GM23338 (cell line): ENCODE results near the gene TBC1D19. TPM values are rescaled to one million over a fixed set of nuclear protein-coding genes. Genes with fewer than 3 reads are reported as not detected.

Experiments used
- ATAC-seq: fragments of 200-7000 bp; cut with Tn5 transposase; 3 replicates; pipeline ENCODE4 v1.9.1; 2020
- DNase-seq: peaks from one replicate; pipeline ENCODE4 v3.0.0-alpha.2; 2015; ENCODE audit warnings: low spot score
- H2AFZ ChIP-seq: fragments of 200-600 bp; sonication (generic); 2 replicates; pipeline ENCODE4 v1.8.0; 2016; ENCODE audit warnings: antibody characterized with exemption, mild to moderate bottlenecking, moderate library complexity
- H3F3A ChIP-seq: fragments of 200-600 bp; sonication (generic); replicated peaks from 2 replicates; pipeline ENCODE4 v1.8.0; 2017; ENCODE audit warnings: antibody characterized with exemption, mixed run types, low read depth
- H3K27ac ChIP-seq: fragments of 200-600 bp; sonication (generic); 2 replicates; pipeline ENCODE4 v1.6.1; 2016; ENCODE audit warnings: low read depth
- H3K27me3 ChIP-seq: fragments of 200-600 bp; sonication (generic); 2 replicates; pipeline ENCODE4 v1.8.0; 2016; ENCODE audit warnings: mild to moderate bottlenecking, mixed run types, moderate library complexity; ENCODE audit not compliant: insufficient read depth
- H3K36me3 ChIP-seq: fragments of 200-600 bp; sonication (generic); 2 replicates; pipeline ENCODE4 v1.8.0; 2016; ENCODE audit warnings: mild to moderate bottlenecking; ENCODE audit not compliant: insufficient read depth
- H3K4me1 ChIP-seq: fragments of 200-600 bp; sonication (generic); 2 replicates; pipeline ENCODE4 v1.8.0; 2016; ENCODE audit warnings: mild to moderate bottlenecking, moderate library complexity; ENCODE audit not compliant: insufficient read depth
- H3K4me2 ChIP-seq: fragments of 200-600 bp; sonication (generic); 2 replicates; pipeline ENCODE4 v1.7.1; 2017; ENCODE audit warnings: mixed run types
- H3K4me3 ChIP-seq: fragments of 200-600 bp; sonication (generic); 2 replicates; pipeline ENCODE4 v1.6.1; 2016; ENCODE audit warnings: mixed run types
- H3K79me2 ChIP-seq: fragments of 200-600 bp; sonication (generic); replicated peaks from 2 replicates; pipeline ENCODE4 v1.8.0; 2017; ENCODE audit warnings: mild to moderate bottlenecking; ENCODE audit not compliant: insufficient read depth
- H3K9me2 ChIP-seq: fragments of 200-600 bp; sonication (generic); 2 replicates; pipeline ENCODE4 v1.8.0; 2017; ENCODE audit not compliant: insufficient read depth
- H4K20me1 ChIP-seq: fragments of 200-600 bp; sonication (generic); replicated peaks from 2 replicates; pipeline ENCODE4 v1.8.0; 2017; ENCODE audit warnings: mild to moderate bottlenecking; ENCODE audit not compliant: insufficient read depth
- H3K27ac Mint-ChIP-seq: 2 replicates; pipeline ENCODE4 v1.8.0; 2020; ENCODE audit warnings: inconsistent platforms, mild to moderate bottlenecking, moderate library complexity, mixed read lengths
- H3K27me3 Mint-ChIP-seq: 3 replicates; pipeline ENCODE4 v1.8.0; 2022; ENCODE audit warnings: low read depth, mild to moderate bottlenecking, moderate library complexity, mixed read lengths, inconsistent platforms; ENCODE audit not compliant: insufficient read depth, poor library complexity
- H3K36me3 Mint-ChIP-seq: 3 replicates; pipeline ENCODE4 v1.8.0; 2021; ENCODE audit warnings: low read depth, mild to moderate bottlenecking, inconsistent platforms, moderate library complexity, mixed read lengths
- H3K4me1 Mint-ChIP-seq: 3 replicates; pipeline ENCODE4 v1.8.0; 2020; ENCODE audit warnings: mild to moderate bottlenecking, inconsistent platforms, mixed read lengths
- H3K4me3 Mint-ChIP-seq: 3 replicates; pipeline ENCODE4 v1.8.0; 2021; ENCODE audit warnings: moderate library complexity, mild to moderate bottlenecking, inconsistent platforms, mixed read lengths
- H3K9me3 Mint-ChIP-seq: 3 replicates; pipeline ENCODE4 v1.8.0; 2020; ENCODE audit warnings: moderate library complexity, mild to moderate bottlenecking, inconsistent platforms, mixed read lengths
- CREB1 ChIP-seq: fragments of 250-450 bp; sonication (Bioruptor Pico); IDR thresholded peaks from 2 replicates; pipeline ENCODE4 v1.5.0; 2020; ENCODE audit warnings: low read depth, mild to moderate bottlenecking, moderate library complexity
- CTCF ChIP-seq, 2 experiments: fragments of 200-600 bp in 1 of 2; sonication (generic) in 1 of 2; conservative IDR thresholded peaks; 2 replicates each; pipeline versions ENCODE4 v1.5.1 to v1.6.1; 2016 to 2017; ENCODE audit warnings: antibody characterized with exemption in 2 of 2, low read depth in 2 of 2, mild to moderate bottlenecking in 2 of 2, moderate library complexity in 1 of 2
- ETS1 ChIP-seq: IDR thresholded peaks from 2 replicates; pipeline ENCODE4 v1.6.1; 2016; ENCODE audit warnings: antibody characterized with exemption
- EZH2 ChIP-seq: fragments of 200-600 bp; sonication (generic); IDR thresholded peaks from one replicate; pipeline ENCODE4 v1.8.0; 2017; ENCODE audit warnings: antibody characterized with exemption, mild to moderate bottlenecking, low read depth; ENCODE audit not compliant: unreplicated experiment
- EZH2phosphoT487 ChIP-seq: fragments of 200-600 bp; sonication (generic); IDR thresholded peaks from one replicate; pipeline ENCODE4 v1.8.1; 2018; ENCODE audit warnings: antibody characterized with exemption; ENCODE audit not compliant: unreplicated experiment
- JUNB ChIP-seq: IDR thresholded peaks from one replicate; pipeline ENCODE4 v1.6.1; 2016; ENCODE audit warnings: antibody characterized with exemption; ENCODE audit not compliant: unreplicated experiment
- NANOG ChIP-seq: IDR thresholded peaks from 2 replicates; pipeline ENCODE4 v1.6.1; 2016; ENCODE audit warnings: antibody characterized with exemption, borderline replicate concordance
- POLR2AphosphoS5 ChIP-seq: IDR thresholded peaks from 2 replicates; pipeline ENCODE4 v1.6.1; 2016; ENCODE audit warnings: antibody characterized with exemption, low read depth
- STAT1 ChIP-seq: IDR thresholded peaks from one replicate; pipeline ENCODE4 v1.6.1; 2016; ENCODE audit warnings: antibody characterized with exemption; ENCODE audit not compliant: unreplicated experiment
- ZNF114 ChIP-seq: fragments of 250-450 bp; sonication (Bioruptor Pico); IDR thresholded peaks from 2 replicates; pipeline ENCODE4 v1.5.0; 2020; ENCODE audit warnings: mild to moderate bottlenecking, moderate library complexity
- ZNF331 ChIP-seq: fragments of 250-450 bp; sonication (Bioruptor Pico); IDR thresholded peaks from 2 replicates; pipeline ENCODE4 v1.5.0; 2020; ENCODE audit warnings: low read depth, mild to moderate bottlenecking, moderate library complexity
- polyA plus RNA-seq: library from polyadenylated mRNA; unstranded; fragments of >200 nt; fragmentation: Nextera tagmentation; extraction: Ambion mirVana; gene quantifications from 2 replicates; pipeline ENCODE4 v1.2.1, GENCODE V29; 2016
- total RNA-seq: library from RNA; depleted of rRNA; stranded (reverse); fragments of >200 nt; shearing (Covaris generic); gene quantifications from 2 replicates; pipeline ENCODE4 v1.2.3, GENCODE V29; 2014
- TF ChIP-seq, protein P1 (sequence below): fragments of 250-450 bp; sonication (Bioruptor Pico); IDR thresholded peaks from 2 replicates; pipeline ENCODE4 v1.5.0; 2020; ENCODE audit warnings: mild to moderate bottlenecking, moderate library complexity
- TF ChIP-seq, protein P2 (sequence below): IDR thresholded peaks from one replicate; pipeline ENCODE4 v1.6.1; 2018; ENCODE audit warnings: antibody characterized with exemption; ENCODE audit not compliant: unreplicated experiment

TBC1D19 gene
- total and polyA plus RNA-seq, 2 experiments from 2014 or later, result 1.9 to 4.3 TPM

- no peak overlapping the region for H3K27ac ChIP-seq
- DNase-seq (no peak), ATAC-seq (no peak)
- Mint-ChIP-seq H3K27ac (no peak overlapping the region), H3K4me3 (no peak overlapping the region), H3K9me3 (no peaks in the 10 kb centered on the region), H3K36me3 (no peaks in the 10 kb centered on the region), H3K4me1 (no peaks in the 10 kb centered on the region), H3K27me3 (no peaks in the 10 kb centered on the region)
- no peaks in the 10 kb centered on the region for H3K36me3 ChIP-seq
- H3K27me3 ChIP-seq, result no peaks in the 10 kb centered on the region
- no peak overlapping the region for H3K4me2 ChIP-seq
- TF ChIP-seq ZNF114 (CRISPR knock-in tag) (no peak), STAT1 (no peak), EZH2 (no peak), CTCF (conservative IDR thresholded peaks at IDR 0.05; ENCODE audit: low read depth in 2 of 2) (no peak), POLR2AphosphoS5 (no peak), EZH2phosphoT487 (no peak), ETS1 (no peak), JUNB (no peak), NANOG (no peak), CREB1 (no peak), ZNF331 (CRISPR knock-in tag) (no peak)
- TF ChIP-seq, protein P1, sequence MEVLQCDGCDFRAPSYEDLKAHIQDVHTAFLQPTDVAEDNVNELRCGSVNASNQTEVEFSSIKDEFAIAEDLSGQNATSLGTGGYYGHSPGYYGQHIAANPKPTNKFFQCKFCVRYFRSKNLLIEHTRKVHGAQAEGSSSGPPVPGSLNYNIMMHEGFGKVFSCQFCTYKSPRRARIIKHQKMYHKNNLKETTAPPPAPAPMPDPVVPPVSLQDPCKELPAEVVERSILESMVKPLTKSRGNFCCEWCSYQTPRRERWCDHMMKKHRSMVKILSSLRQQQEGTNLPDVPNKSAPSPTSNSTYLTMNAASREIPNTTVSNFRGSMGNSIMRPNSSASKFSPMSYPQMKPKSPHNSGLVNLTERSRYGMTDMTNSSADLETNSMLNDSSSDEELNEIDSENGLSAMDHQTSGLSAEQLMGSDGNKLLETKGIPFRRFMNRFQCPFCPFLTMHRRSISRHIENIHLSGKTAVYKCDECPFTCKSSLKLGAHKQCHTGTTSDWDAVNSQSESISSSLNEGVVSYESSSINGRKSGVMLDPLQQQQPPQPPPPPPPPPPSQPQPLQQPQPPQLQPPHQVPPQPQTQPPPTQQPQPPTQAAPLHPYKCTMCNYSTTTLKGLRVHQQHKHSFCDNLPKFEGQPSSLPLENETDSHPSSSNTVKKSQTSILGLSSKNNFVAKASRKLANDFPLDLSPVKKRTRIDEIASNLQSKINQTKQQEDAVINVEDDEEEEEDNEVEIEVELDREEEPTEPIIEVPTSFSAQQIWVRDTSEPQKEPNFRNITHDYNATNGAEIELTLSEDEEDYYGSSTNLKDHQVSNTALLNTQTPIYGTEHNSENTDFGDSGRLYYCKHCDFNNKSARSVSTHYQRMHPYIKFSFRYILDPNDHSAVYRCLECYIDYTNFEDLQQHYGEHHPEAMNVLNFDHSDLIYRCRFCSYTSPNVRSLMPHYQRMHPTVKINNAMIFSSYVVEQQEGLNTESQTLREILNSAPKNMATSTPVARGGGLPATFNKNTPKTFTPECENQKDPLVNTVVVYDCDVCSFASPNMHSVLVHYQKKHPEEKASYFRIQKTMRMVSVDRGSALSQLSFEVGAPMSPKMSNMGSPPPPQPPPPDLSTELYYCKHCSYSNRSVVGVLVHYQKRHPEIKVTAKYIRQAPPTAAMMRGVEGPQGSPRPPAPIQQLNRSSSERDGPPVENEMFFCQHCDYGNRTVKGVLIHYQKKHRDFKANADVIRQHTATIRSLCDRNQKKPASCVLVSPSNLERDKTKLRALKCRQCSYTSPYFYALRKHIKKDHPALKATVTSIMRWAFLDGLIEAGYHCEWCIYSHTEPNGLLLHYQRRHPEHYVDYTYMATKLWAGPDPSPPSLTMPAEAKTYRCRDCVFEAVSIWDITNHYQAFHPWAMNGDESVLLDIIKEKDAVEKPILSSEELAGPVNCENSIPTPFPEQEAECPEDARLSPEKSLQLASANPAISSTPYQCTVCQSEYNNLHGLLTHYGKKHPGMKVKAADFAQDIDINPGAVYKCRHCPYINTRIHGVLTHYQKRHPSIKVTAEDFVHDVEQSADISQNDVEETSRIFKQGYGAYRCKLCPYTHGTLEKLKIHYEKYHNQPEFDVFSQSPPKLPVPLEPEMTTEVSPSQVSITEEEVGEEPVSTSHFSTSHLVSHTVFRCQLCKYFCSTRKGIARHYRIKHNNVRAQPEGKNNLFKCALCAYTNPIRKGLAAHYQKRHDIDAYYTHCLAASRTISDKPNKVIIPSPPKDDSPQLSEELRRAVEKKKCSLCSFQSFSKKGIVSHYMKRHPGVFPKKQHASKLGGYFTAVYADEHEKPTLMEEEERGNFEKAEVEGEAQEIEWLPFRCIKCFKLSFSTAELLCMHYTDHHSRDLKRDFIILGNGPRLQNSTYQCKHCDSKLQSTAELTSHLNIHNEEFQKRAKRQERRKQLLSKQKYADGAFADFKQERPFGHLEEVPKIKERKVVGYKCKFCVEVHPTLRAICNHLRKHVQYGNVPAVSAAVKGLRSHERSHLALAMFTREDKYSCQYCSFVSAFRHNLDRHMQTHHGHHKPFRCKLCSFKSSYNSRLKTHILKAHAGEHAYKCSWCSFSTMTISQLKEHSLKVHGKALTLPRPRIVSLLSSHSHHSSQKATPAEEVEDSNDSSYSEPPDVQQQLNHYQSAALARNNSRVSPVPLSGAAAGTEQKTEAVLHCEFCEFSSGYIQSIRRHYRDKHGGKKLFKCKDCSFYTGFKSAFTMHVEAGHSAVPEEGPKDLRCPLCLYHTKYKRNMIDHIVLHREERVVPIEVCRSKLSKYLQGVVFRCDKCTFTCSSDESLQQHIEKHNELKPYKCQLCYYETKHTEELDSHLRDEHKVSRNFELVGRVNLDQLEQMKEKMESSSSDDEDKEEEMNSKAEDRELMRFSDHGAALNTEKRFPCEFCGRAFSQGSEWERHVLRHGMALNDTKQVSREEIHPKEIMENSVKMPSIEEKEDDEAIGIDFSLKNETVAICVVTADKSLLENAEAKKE (CRISPR knock-in tag), result no peak
- TF ChIP-seq, protein P2, sequence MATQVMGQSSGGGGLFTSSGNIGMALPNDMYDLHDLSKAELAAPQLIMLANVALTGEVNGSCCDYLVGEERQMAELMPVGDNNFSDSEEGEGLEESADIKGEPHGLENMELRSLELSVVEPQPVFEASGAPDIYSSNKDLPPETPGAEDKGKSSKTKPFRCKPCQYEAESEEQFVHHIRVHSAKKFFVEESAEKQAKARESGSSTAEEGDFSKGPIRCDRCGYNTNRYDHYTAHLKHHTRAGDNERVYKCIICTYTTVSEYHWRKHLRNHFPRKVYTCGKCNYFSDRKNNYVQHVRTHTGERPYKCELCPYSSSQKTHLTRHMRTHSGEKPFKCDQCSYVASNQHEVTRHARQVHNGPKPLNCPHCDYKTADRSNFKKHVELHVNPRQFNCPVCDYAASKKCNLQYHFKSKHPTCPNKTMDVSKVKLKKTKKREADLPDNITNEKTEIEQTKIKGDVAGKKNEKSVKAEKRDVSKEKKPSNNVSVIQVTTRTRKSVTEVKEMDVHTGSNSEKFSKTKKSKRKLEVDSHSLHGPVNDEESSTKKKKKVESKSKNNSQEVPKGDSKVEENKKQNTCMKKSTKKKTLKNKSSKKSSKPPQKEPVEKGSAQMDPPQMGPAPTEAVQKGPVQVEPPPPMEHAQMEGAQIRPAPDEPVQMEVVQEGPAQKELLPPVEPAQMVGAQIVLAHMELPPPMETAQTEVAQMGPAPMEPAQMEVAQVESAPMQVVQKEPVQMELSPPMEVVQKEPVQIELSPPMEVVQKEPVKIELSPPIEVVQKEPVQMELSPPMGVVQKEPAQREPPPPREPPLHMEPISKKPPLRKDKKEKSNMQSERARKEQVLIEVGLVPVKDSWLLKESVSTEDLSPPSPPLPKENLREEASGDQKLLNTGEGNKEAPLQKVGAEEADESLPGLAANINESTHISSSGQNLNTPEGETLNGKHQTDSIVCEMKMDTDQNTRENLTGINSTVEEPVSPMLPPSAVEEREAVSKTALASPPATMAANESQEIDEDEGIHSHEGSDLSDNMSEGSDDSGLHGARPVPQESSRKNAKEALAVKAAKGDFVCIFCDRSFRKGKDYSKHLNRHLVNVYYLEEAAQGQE, result no peak
- H3K4me3 ChIP-seq, result no peak overlapping the region
- H3K4me1 ChIP-seq, result no peaks in the 10 kb centered on the region
- H2AFZ ChIP-seq, result no peak overlapping the region
- H3F3A ChIP-seq, result no peaks in the 10 kb centered on the region
- no peaks in the 10 kb centered on the region for H4K20me1 ChIP-seq
- no peaks in the 10 kb centered on the region for H3K9me2 ChIP-seq
- H3K79me2 ChIP-seq, result no peaks in the 10 kb centered on the region
These were observed 153.5 kb downstream of the TBC1D19 start for GRCh38 chr4:26737385-26737784.
